IMR-90 (cell line): ENCODE results near the gene RAI14.

Experiments
- BHLHE40 ChIP-seq: fragments of 150-350 bp; IDR thresholded peaks from 2 replicates; pipeline ENCODE4 v1.6.1; 2016; ENCODE audit warnings: mild to moderate bottlenecking, low read depth, low read length
- CEBPB ChIP-seq: IDR thresholded peaks from 2 replicates; pipeline ENCODE4 v1.6.1; 2012; ENCODE audit warnings: low read depth, low read length, improper control_type of control experiment
- CTCF ChIP-seq: conservative IDR thresholded peaks from 2 replicates; pipeline ENCODE4 v1.5.1; 2012; ENCODE audit warnings: mild to moderate bottlenecking, low read depth, low read length, improper control_type of control experiment
- ELK1 ChIP-seq: fragments of 150-350 bp; IDR thresholded peaks from 2 replicates; pipeline ENCODE4 v1.6.1; 2016; ENCODE audit warnings: low read depth, mild to moderate bottlenecking, low read length, moderate library complexity, borderline replicate concordance
- POLR2A ChIP-seq: IDR thresholded peaks from 2 replicates; pipeline ENCODE4 v1.6.1; 2012; ENCODE audit warnings: mild to moderate bottlenecking, low read depth, low read length
- RAD21 ChIP-seq: IDR thresholded peaks from 2 replicates; pipeline ENCODE4 v1.6.1; 2012; ENCODE audit warnings: low read length, improper control_type of control experiment
- RFX5 ChIP-seq: IDR thresholded peaks from 2 replicates; pipeline ENCODE4 v1.8.0; 2012; ENCODE audit warnings: low read depth, mild to moderate bottlenecking, low read length, moderate library complexity
- SMC3 ChIP-seq: fragments of 150-350 bp; IDR thresholded peaks from 2 replicates; pipeline ENCODE4 v1.6.1; 2016; ENCODE audit warnings: low read depth, mild to moderate bottlenecking, antibody characterized with exemption, low read length, moderate library complexity
- USF2 ChIP-seq: fragments of 150-350 bp; IDR thresholded peaks from 2 replicates; pipeline ENCODE4 v1.6.1; 2017; ENCODE audit warnings: mild to moderate bottlenecking, antibody characterized with exemption, low read length, low read depth

GRCh38 chr5:34652914-34653313 is 3.2 kb upstream of the RAI14 start:
- no peak for TF ChIP-seq RFX5
- TF ChIP-seq BHLHE40, result no peak
- no peak for TF ChIP-seq POLR2A
- no peak for TF ChIP-seq ELK1
- no peak for TF ChIP-seq USF2
- TF ChIP-seq CTCF, result no peak
- TF ChIP-seq SMC3, result peak; percentile 15; the same call in 1 of the 2 replicates
- no peak for TF ChIP-seq CEBPB
- TF ChIP-seq RAD21, result no peak
